LNCaP clone FGC (cell line): ENCODE results near the gene UQCR10.

ENCODE experiments used
- DNase-seq: peaks from one replicate; pipeline ENCODE4 v3.0.0-alpha.2; 2011; ENCODE audit warnings: low read depth
- H3K4me3 ChIP-seq: 2 replicates; pipeline ENCODE4 v1.5.1; 2011; ENCODE audit warnings: mild to moderate bottlenecking, low read depth, low read length, control low read depth
- CTCF ChIP-seq: IDR thresholded peaks from 2 replicates; pipeline ENCODE4 v1.5.1; 2012; ENCODE audit warnings: mild to moderate bottlenecking; ENCODE audit not compliant: control insufficient read depth, insufficient read depth; ENCODE audit errors: extremely low read depth

UQCR10 gene

GRCh38 chr22:29810216-29810615 is 43.0 kb downstream of the UQCR10 start:
- H3K4me3 ChIP-seq, result no peak overlapping the region
- peak; percentile 86 for DNase-seq
- TF ChIP-seq CTCF, result no peak

- no peak for DNase-seq
- no peak overlapping the region for H3K4me3 ChIP-seq
- no peak for TF ChIP-seq CTCF
Measured at GRCh38 chr22:29811377-29811776, 44.2 kb downstream of the UQCR10 start.

GRCh38 chr22:29813126-29813525 is 46.0 kb downstream of the UQCR10 start:
- TF ChIP-seq CTCF, result no peak
- peak; percentile 89 for DNase-seq
- no peak overlapping the region for H3K4me3 ChIP-seq

GRCh38 chr22:29813563-29813962 is 46.4 kb downstream of the UQCR10 start:
- DNase-seq, result no peak
- TF ChIP-seq CTCF, result no peak
- H3K4me3 ChIP-seq, result no peak overlapping the region

GRCh38 chr22:29814003-29814402 is 46.8 kb downstream of the UQCR10 start:
- DNase-seq, result peak; percentile 60
- no peak overlapping the region for H3K4me3 ChIP-seq
- TF ChIP-seq CTCF, result no peak

GRCh38 chr22:29815580-29815979 is 48.4 kb downstream of the UQCR10 start:
- no peak for TF ChIP-seq CTCF
- H3K4me3 ChIP-seq, result no peak overlapping the region
- DNase-seq, result no peak

GRCh38 chr22:29816128-29816527 is 49.0 kb downstream of the UQCR10 start:
- no peak for DNase-seq
- no peak for TF ChIP-seq CTCF
- H3K4me3 ChIP-seq, result no peak overlapping the region
